Right ventricle myocardium inferior (tissue), 1 donor: ENCODE data around the gene PER2. TPM values are rescaled to one million over a fixed set of nuclear protein-coding genes. Genes with fewer than 3 reads are reported as not detected.
"Not testable (repeated sequence)": the region's sequence is repeated elsewhere in the genome, so short reads cannot be mapped to it uniquely, and the experiment has no call there.

Experiments used
- ATAC-seq: fragments of 200-7000 bp; cut with Tn5 transposase; one replicate; pipeline ENCODE4 v1.9.1; 2020; ENCODE audit warnings: mild to moderate bottlenecking, moderate library complexity
- DNase-seq: peaks from one replicate; pipeline ENCODE4 v3.0.0; 2021; ENCODE audit errors: missing footprints
- intact Hi-C: fragments of 100-400 bp; cut with DNase I; formaldehyde crosslinking; loops from one replicate; pipeline ENCODE4 v1.11.0; 2022
- total RNA-seq: library from RNA; stranded (reverse); fragmentation: NEBNext Ultra II Directional; extraction: Animal tissue kit (Norgen Biotek cat#: 25700); gene quantifications from one replicate; pipeline ENCODE4 v1.2.1, GENCODE V29; 2021
- donor health status: DM: no; HTN: yes; CAD: no; lungs with severe emphysema.

The PER2 gene
- total RNA-seq, 1 donor from 2014 or later = 4.7 TPM

- ATAC-seq (no peak), DNase-seq (peak; percentile 72)
- intact Hi-C loops = no loop called here
These were observed 1.7 kb upstream of the PER2 start for GRCh38 chr2:238290091-238290509.

DNA sequence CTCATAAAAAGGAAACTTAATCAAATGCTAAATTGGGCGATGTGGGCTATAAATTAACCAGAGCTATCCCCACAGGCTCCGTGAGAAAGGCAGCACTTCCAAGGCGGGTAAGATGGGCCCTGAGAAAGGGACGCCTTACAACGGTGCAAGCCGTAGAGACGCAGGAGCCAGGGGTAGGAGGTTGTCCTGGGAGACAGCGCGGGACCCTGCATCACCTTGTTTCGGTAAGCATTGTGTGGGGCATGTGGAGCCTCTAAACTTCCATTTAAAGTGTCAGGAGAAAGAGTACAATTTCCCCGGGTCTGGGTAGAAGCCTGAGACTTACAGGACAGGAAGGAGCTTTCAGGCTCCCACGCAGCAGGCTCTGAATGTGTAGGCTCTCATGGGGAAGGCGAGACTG lies 1.2 kb upstream of the PER2 start:
- intact Hi-C loops = no loop called here
- ATAC-seq = no peak
- peak; percentile 64 for DNase-seq

DNA sequence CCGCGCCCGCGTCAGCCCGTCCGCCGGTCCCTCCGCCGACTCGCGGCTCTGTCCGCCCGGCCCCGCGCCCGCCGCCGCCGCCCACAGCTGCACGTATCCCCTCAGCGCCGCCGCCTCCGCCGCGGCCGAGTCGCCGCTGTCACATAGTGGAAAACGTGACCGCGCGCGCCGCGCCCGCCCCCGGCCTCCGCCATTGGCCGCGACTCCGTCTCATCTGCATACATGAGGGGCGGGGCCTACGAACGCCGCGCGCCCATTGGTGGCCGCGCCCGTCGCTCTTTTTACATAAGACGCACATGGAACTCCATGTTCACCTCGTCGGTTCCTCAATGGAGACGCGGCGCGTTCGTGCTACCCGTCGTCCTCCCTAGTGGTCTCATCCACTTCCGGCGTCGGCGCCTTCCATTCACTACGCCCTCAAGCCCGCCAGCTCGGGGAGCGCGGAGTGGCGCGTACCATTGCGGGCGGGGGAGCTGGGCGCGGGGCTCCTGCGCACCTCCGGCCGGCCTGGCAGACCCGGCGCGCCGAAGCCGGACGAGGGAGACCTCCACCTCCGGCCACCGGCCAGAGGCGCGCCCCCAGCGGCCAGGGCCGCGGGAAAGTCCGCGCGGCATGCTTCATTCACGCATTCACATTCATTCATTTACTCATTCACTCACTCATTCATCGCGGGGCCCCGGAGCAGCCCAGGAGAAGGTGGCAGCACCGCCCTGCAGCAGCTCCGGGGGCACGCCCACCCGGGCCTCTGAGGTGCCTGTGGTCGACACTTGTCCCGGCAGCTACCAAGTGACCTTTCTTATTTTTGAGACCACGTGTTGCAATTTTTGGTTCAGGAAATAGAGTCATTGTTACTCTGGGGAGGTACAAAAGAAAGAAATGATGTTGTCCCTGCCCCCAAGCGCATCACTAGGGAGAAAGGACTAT lies 502 bp upstream of the PER2 start:
- ATAC-seq (peak; percentile 91), DNase-seq (peak; percentile 99)
- intact Hi-C loops = loop anchor here (1.0 kb wide), 1 partner anchor 31 kb away; the partner anchor contains the start of gene TRAF3IP1

- intact Hi-C loops = no loop called here
- no peak for ATAC-seq
These were observed 1.2 kb downstream of the PER2 start for GRCh38 chr2:238286987-238287736.

GRCh38 chr2:238286551-238286950 lies 1.9 kb downstream of the PER2 start:
- intact Hi-C loops = no loop called here
- DNase-seq (peak; percentile 55), ATAC-seq (peak; percentile 11)

More at GRCh38 chr2:238286987-238287736, 1.2 kb downstream of the PER2 start:
- DNase-seq = peak; percentile 34

DNA sequence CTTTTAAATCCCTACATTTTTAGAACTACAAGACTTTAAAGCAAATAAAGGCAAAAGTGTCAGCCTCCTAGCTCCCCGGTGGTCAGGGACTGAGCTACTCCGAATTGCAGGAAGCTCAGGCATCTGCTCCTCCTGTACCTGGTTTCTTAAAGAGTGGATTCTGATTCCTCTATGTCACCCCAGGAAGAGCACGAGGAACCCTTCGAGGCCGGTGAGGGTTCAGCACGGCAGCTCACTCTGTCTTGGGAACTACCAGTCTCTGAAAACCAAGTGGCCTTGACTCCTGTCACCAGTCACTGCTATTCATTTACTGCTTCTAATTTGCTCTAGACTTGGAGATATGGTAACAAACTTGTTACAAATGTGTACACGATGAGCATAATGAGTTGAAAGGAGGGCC lies 2.3 kb downstream of the PER2 start:
- ATAC-seq = no peak
- intact Hi-C loops = no loop called here

DNA sequence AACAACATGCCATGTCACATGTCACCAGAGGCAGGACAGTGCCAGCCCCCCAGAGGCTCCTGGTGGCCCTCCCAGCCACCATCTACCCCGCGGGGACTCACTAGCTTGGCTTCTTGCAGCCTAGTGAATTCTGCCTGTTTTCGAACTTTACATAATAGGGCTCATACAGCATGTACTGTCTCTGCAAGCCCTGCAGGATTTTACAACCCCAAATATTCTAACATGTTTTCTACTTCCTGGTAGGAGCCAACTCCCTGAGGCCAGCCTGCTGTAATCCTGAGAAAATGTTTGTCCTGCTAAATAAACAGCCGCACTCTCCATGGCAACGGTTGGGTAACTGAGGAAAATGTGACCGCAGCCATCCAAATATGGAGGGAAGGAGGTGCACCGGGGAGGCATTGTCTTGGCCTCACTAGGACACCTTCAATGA lies 2.7 kb downstream of the PER2 start:
- intact Hi-C loops = no loop called here
- DNase-seq (peak; percentile 76), ATAC-seq (peak; percentile 57)

More for the DNA sequence above, 2.3 kb downstream of the PER2 start:
- DNase-seq = no peak

DNA sequence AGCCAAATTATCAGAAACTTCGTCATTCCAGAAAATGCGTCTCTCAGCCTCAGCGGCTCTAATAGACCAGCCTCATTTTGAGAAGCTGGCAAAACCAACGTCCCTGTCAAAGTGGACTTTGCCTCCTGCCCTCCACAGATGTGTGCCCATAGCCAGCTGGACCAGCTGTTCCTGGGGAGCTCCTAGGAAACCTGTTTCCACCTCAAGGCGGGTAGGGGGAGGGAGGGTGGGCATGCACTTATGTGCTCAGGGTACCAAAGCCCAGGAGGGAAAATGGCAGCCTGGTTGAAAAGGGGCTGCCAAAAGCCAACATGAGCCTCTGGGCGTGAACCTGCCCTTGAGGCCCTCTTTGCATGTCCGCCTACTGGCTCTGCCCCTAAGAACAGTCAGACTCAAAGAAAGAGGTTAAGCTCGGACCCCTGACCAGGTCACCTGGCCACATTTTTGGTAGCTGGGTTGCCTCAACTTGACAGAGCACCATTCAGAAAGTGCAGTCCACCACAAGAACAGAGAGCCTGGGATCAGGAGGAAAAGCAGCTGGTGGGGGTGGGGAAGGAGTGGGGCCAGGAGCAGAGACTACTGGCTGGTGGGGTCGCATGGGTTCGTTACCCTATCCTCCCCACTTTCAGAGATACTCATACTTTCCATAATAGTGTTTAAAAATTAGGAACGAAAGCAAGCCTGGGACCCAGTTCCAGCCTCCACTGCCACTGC lies 3.5 kb downstream of the PER2 start:
- ATAC-seq (no peak), DNase-seq (peak; percentile 25)
- intact Hi-C loops = no loop called here

DNA sequence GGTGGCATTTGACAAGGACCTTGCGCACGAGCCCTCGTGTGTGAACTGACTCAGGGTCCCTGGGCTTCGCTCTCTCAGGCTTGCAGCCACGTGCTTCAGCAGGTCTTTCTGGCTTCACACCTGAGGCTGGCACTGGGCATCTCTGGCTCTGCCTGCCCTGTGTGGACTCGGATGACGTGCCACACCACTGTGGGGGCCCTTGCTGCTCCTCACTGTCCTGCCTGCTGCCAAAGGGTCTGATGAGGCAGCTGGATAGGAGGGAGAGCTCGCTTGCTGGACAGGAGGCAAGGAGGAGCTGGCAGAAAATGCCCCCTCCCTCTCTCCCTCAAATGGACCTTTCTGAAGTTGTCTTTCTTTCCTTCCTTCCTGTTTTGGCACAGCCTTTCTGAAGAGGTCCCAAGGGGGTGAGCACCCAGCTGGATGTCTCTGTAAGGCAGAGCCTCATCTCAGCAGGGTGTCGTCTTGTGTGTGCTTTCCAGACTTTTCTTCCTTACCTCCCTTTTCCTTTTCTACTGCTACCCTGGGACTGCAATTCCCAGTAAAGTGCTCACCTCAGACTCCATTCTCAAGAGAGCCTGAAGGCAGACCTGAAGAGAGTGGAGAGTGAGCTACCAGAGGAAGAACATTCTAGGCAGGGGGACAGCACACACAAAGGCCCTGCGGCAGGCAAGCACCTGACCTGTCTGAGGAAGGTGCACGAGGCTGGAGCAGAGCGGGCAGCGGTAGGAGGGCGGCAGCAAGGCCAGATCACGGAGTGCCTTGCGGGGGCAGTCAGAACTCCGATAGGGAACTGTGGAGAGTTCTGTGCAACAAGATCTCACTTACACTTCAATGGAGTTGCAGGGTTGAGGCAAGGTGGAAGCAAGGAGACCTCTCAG lies 5.3 kb downstream of the PER2 start:
- intact Hi-C loops = no loop called here
- no peak for ATAC-seq
- DNase-seq = peak; percentile 37

DNA sequence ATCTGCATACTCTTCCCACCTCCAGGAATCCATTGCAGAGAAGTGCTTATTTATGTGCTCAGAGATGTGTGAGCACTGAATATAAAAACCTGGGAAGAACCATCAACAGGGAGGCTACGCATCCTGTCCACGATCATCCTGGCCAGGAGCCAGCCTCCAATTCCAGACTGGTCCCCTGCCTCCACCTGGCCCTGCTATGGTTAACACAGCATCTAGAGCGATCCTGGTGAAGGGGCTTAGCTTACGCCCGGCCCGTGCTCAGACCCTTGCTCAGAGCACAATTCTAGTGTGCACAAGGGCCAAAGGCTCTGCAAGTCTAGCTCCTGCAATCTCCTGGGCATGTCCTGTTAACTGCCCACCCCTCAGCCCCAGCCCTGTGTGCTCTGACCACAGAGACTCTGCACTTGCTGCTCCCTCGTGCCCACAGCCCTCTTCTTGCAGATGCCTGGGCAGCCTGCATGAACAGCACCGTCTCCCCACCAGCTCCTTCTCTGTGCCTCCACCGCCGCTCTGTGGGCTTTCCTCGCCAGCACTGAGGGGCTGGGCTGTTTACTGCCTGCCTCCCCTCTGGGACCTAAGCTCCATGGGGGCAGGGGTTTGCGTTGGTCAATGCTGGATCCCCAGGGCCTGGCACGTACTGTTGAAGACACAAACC lies 6.5 kb downstream of the PER2 start:
- peak; percentile 50 for DNase-seq
- intact Hi-C loops = no loop called here

DNA sequence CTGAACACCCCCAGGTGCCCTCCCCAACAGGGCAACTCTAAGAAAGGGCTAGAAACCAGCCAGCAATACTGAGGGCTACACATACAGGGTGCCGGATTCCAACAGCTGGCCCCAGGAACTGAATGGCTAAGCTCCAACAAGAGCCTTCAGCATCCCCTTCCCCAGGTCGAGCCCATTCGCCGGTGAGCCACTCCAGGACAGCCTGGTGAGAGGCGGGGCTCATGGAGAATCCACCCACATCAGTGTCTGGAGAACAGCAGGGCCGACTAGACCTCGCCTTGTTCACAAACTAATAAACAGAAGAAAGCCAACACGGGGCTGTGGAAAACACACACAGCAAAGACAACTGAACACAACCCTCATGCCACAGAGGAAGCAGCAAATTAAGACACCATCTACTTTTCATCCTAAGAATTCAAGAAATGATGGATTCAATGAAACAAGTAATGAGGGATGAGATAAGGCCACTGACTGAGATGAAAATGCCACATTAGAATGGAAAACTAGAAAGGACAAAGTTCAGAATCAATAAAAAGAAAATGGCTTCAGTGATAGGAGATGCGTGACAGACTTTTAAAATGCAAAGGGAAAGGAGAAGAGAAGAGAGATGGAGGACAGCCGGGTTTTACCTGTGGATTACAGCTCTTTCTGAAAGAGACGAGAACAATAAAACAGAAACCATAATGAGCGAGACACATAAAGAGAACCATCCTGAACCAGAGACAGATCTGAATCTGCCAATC lies 8.2 kb downstream of the PER2 start:
- no peak for ATAC-seq
- peak; percentile 26 for DNase-seq
- intact Hi-C loops = no loop called here

More for the DNA sequence above, 6.5 kb downstream of the PER2 start:
- no peak for ATAC-seq

- intact Hi-C loops = no loop called here
- peak; percentile 11 for DNase-seq
- no peak for ATAC-seq
These were observed 9.1 kb downstream of the PER2 start for GRCh38 chr2:238279324-238279682.

- DNase-seq (peak; percentile 61), ATAC-seq (peak; percentile 15)
- intact Hi-C loops = no loop called here
These were observed 9.6 kb downstream of the PER2 start for GRCh38 chr2:238278626-238279323.

- DNase-seq (peak; percentile 52), ATAC-seq (no peak)
- intact Hi-C loops = no loop called here
These were observed 10.7 kb downstream of the PER2 start for GRCh38 chr2:238277695-238278094.

- intact Hi-C loops = no loop called here
- DNase-seq (peak; percentile 53), ATAC-seq (no peak)
These were observed 14.1 kb downstream of the PER2 start for GRCh38 chr2:238274152-238274865.

GRCh38 chr2:238273433-238273832 lies 15.0 kb downstream of the PER2 start:
- peak; percentile 45 for DNase-seq
- ATAC-seq, intact Hi-C loops: not testable (repeated sequence)
